GM21423 (cell line): ENCODE data around the gene DNAH10.
A peak's percentile ranks its signal among the peaks of the same experiment; 100 is the strongest.

Source experiments
- ATAC-seq: cut with Tn5 transposase; IDR thresholded peaks from one replicate; pipeline ENCODE4 v1.9.1; 2021; ENCODE audit warnings: mild to moderate bottlenecking, moderate library complexity; ENCODE audit not compliant: unreplicated experiment

The DNAH10 gene

DNA sequence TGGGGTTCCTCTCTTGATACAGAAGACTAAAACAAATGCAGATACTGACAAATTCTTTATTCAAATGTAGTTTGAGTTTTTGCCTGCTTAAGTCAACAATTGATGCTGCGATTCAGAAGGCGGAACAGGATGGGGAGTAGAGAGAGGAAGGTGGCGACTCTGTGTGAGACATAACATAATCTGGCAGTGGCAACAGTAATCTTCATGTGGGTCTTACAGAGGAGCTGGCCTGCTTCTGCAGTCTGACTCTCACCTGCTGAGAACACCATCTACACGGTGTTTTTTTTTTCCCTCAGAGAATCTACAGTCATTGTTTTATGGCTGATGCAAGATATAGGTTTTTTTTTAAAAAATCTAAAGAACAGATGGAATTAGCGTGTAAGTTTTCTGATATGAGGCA, 200.4 kb downstream of the DNAH10 start:
- ATAC-seq = no peak

DNA sequence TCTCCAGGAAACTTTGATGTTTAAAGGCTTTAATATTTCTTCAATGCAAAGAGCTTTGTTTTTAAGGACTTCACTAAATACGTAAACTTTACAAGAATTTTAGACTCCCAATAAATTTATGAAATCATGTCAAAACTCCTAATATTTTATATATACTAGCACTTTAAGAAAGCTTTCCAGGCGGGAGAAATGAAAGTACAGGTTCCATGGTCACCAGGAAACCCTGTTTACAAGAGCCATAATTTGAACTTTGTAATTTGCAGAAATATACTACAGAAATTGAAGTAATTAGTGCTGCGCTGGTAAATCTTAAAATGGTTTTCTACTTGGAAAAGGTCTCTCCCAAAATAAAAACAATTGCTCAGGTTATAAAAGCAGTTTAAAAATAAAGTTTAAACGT, 201.7 kb downstream of the DNAH10 start:
- no peak for ATAC-seq

DNA sequence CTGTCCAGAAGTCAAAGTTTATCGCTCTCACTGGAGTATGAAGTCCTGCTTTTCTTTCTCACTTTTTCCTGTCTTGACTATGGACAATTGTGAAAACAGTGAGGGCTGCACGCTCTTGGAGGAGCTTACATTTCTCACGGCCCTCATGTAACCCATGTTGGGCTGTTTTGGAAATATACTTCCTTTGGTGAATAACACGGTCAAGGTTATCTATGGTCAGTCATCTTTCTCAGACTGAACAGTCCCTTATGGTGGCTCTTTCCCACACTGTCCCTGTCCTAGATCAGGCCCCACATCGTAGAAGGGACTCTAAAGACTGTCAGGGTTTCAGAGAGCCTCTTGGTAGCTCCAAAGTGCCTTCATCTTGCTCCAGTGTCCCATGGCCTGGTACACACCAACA, 203.3 kb downstream of the DNAH10 start:
- no peak for ATAC-seq

DNA sequence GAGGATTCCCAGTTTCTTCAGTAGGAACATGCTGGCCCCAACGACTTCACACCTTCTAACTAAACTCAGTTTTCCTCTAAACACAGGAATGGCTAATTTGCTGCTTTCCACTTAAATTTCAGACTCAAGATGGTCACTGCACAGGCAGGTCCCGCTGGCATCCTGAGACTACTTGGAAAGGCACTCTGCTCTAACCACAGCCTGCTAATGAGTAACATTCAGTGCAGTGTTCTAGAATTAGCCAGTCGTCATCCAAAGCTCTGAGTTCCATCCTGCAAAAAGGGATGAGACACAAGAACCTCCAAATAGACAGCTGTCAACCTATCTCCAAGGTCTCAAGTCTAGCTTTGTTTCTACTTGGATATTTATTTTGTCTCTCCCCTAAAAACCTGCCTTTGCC, 204.5 kb downstream of the DNAH10 start:
- ATAC-seq = no peak

DNA sequence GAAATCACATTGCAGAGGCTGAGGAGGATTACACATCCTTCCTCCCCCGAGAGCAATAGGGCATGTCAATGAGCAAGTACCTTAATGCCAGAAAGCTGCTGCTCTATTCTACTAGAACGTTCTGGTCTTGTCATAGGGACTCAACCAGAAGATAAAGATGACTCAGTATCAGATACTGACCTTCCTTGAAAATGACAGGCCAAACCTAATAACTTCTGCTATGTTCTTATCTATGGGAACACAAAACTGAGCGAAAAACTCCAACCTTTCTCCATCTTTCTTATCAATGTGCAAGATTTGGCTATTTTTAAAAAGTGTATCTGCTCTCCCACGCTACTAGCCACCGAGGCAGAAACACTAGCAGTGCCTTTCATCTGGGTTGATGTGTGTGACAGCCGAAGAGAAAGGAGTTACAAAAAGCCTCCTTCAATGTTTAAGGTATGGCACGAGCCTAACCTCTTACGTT, 205.1 kb downstream of the DNAH10 start:
- no peak for ATAC-seq

DNA sequence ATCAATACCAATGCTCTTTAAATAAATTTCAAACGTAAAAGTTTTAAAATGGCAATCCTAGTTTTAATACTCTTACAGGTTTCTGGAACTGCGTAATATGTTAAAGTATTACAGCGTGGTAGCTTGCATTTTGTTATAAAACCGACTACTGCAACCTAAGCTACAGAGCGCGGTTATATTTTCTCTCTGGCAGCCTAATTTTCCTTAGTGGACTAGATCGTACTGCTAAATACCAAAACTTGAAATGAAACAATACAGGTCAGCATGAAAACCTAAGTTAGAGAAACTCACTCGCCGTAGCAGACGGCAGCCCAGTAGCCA, 209.3 kb downstream of the DNAH10 start:
- no peak for ATAC-seq

DNA sequence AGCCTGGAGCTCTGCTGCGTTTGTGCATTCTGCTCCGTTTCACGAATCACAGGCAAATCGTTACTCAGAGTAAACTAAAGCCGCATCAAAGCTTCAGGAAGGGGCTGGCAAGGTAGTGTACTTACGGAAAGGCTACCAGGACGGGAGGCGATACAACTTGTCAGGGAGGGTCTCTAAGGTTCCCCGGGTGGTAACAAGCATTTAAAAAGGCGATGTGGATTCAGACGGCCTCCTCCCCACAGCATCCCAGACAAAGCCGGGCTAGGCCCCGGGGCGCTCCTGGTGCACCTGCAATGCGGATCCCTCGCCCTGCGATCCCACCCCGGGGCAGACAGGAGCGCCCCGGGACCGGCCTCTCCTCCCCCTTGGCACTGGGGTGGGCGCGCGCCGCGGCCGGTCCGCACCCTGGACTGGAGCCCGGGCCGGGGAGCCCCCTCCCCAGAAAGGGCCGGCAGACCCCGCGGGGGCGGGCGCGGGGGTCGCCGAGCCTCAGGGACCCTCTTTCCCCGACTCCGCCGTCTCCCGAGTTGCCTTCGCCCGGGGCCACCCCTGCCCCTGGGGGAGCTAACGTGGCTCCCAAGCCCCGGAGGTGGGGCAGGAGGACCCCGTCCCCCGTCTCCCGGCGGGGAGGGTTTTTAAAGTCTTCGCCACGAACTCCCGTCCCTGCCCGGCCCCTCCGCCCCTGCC, 209.8 kb downstream of the DNAH10 start:
- peak; percentile 5 for ATAC-seq

DNA sequence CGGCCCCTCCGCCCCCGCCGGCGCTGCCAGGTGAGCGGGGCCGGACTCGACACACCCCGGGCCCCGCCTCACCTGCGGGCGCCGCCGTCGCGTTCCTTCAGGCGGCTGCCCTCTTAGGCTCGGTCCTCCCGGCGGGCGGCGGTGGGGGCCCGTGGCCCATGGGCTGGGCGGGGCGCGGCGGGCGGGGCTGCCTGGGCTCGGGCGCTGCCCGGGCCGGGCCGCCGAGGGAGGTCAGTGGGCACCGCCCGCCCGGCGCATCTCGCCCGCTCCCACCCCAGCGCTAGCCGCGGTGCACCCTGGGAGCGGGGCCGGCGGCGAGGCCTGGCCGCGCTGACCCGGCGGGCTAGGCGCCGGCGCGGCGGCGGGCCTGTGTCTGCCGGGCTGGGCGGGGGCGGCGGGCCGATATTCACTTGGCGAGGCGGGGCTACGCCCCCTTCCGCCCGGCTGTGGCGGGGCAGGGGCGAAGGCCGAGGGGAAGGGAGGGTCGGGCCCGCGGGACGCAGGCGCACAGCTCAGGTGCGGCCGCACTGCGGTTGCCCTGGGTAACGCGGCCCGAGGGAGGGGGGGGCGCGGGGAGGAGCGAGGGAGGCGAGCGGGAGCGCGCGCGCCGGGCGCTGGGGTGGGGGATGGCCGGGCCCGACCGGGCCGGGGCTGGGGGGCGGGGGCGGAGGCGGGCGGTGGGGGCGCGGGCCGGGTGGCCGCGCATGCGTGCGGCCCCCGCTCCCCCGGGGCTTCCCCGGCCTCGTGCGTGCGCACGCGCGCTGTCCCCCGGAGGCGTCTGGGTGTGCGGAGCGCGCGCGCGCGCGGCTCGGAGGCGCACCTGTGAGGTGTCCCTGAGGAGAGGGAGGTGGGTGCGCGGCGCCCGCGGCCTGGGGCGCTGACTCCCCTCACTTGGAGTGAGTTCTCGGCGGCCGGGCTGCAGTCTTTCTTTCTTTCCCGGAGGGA, 210.6 kb downstream of the DNAH10 start, which contains the start of the genes CCDC92 and ZNF664:
Gene CCDC92 (minus strand): TSS at position 375 of the 945 bp plus-strand sequence. CDS start 28,526 bp downstream, outside the sequence.
Gene ZNF664 (plus strand): TSS at position 759 of the 945 bp plus-strand sequence. CDS start 38,930 bp downstream, outside the sequence.
- peak; percentile 78 for ATAC-seq

DNA sequence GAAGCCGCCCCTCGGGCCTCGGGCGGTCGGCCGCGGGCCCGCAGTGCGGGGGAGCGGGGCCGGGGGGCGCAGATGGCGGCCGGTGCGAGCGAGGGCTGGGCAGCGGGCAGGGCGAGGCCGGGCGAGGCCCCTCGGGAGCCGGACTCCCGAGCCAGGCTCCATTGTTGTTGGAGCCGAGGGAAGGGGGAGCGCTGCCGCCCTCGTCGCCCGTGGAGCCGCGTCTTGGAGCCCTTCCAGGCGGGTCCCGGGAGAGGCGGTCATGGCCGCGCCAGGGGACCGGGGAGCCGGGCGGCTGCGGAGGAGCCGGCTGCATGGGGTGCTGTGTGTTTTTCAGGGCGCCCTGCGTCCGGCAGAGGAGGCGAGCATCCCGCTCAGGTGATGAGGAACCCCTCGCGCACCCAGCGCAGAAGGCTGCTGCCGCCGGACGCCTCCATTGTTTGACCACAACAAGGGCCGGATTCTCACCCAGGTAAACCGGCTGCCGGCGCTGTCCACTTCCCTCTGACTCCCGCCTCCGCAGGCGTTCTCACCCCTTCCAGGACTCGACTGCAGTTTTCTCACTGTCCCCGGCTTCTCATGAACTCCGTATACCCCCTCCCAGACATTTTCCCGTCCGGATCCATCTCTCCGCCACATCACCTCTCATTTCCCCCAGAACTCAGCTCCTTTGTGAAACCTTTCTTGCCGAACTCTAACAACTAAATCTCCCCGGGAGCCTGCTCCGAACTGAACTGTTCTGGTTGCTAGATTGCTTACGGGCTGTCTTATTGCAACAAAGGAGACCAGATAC, 211.6 kb downstream of the DNAH10 start:
- ATAC-seq = peak; percentile 13

DNA sequence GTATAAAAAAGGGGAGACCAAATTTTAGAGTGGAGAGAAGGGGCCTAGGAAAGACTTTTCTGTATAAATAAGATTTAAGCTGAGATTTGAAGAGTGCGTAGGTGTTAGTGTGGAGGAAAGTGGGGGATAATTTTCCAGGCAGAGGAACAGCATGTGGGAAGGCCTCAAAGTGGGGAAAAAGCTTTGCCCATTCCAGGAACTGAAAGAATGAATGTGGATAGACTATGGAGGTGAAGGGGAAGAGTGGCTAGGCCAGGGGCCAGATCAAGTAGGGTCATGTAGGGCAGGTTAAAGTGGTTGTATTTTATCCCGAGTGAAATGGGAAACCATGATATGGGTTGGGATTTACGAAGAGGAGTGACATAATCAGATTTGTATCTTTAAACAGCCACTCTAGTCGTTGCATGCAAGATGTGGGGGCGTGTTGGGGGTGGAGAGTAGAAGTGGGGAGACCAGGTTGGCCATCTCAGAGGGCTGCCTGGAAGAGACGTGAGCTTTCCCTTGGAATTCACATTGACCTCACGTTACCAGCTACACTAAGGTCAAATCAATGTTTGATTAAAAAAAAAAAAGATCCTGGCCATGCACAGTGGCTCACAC, 214.2 kb downstream of the DNAH10 start:
- no peak for ATAC-seq

DNA sequence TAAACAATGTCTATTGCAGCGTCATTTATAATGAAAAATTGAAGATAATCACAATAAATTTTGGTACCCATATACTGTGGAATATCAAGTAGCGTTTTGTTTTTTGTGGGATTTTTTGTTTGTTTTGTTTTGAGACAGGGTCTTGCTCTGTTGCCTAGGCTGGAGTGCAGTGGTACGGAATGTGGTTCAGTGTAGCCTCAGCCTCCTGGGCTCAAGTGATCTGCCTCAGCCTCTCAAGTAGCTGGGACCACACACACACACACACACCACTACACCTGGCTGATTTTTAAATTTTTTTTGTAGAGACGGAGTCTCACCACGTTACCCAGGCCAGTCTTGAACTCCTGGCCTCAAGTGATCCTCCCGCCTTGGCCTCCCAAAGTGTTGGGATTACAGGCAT, 217.5 kb downstream of the DNAH10 start:
- no peak for ATAC-seq

DNA sequence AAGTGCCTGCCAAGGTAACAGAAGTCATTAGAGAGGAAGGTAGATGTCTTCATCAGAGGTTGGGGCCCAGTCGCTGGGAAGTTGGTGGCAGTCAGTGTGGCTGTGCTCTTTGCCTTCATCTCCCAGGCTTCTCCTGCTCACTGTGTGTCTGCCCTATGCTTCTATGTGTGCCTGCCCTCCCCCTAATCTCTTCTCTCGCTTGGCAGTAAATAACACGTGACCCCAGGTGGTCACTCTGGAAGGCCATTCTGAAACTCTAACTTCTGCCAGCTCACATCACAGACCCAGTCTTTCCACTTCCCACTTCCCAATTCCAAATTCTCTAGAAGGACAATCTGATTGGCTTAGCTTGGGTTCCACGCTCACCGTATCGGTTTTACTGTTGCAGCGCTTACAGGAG, 220.2 kb downstream of the DNAH10 start:
- ATAC-seq = no peak

DNA sequence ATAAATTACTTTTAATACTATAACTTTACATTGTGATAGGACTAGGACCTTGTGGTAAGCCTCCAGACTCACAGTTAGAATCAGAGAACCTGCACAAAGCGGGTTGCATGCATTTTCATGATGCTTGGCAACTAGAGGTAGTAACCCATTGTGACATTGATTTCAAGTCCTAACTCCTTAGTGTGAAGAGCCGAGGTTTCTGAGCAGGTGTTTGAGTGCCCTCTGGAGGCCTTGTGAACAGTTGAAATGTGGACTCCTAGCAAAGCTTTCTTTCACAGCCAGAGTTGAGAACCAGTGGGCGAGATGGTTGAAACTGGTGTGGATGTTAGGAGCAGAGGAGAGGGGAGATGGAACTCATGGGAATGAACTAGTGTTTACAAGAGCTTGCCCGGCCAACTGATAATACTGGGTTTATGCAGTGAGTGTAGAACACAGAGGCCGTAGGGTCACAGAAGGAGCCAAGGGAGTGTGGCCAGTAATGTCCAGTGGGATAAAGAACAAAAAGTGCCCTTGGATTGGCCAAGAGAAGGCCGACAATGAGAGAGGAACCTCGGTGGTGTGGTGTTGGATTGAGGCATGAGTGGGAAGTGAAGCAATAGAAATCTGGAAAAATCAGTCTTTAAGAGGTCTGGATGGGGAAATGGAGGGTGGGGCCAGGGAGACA, 221.9 kb downstream of the DNAH10 start:
- ATAC-seq = no peak

DNA sequence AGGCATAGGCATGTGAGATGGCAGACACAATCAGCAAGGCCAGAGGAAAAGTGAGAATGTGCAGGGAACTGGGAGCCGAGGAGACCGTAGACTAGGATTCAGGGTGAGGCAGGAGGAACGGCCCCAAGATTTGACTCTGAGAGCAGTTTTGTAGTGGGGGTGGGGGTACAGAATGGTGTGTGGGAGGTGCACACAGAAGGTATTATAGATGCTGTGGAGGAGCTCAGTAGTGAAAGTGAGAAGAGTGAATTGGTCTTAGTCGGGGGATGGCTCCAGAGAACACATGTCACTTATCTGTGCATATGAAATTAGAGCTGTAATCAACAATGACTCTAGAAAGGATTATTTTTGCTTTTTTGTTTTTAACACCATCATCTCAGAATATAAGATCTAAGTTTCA, 222.8 kb downstream of the DNAH10 start:
- no peak for ATAC-seq
